ENCODE data around the gene MMP25.

DNA sequence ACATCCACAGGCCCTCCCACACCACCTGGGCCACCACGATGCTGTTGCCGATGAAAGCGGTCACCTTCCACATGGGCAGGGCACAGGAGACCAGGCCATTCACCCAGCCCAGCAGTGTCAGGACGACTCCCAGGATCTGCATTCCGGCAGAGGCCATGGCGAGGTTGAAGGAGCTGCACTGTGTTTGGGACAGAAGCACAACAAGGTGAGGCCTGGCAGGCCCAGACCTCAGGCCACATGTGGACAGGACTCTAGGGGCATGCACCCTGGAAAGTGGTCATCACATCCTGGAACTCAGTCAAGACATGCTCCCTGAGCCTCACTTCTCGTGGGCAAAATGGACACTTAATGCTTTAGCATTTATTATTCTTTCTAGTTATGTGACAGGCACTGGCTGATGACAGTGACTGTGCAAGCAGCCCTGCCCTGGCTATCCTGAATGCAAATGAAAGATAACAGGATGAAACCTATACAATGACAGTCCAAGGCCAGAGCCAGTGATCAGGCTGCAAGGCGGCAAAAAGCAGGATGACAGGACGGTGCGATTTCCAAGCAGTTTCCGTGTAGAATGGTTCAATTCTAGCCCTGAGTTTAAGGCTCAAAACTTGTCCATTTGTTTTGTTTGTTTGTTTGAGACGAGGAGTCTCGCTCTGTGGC lies 30.4 kb upstream of the MMP25 start:
- TF ChIP-seq, protein P1, sequence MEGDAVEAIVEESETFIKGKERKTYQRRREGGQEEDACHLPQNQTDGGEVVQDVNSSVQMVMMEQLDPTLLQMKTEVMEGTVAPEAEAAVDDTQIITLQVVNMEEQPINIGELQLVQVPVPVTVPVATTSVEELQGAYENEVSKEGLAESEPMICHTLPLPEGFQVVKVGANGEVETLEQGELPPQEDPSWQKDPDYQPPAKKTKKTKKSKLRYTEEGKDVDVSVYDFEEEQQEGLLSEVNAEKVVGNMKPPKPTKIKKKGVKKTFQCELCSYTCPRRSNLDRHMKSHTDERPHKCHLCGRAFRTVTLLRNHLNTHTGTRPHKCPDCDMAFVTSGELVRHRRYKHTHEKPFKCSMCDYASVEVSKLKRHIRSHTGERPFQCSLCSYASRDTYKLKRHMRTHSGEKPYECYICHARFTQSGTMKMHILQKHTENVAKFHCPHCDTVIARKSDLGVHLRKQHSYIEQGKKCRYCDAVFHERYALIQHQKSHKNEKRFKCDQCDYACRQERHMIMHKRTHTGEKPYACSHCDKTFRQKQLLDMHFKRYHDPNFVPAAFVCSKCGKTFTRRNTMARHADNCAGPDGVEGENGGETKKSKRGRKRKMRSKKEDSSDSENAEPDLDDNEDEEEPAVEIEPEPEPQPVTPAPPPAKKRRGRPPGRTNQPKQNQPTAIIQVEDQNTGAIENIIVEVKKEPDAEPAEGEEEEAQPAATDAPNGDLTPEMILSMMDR (IDR thresholded peaks at IDR 0.05), result no peak
- no peak for TF ChIP-seq POLR2A (IDR thresholded peaks at IDR 0.05)

Data from Peyer's patch (tissue), 4 donors.